ENCODE measurements around the gene PTPRU.

DNA sequence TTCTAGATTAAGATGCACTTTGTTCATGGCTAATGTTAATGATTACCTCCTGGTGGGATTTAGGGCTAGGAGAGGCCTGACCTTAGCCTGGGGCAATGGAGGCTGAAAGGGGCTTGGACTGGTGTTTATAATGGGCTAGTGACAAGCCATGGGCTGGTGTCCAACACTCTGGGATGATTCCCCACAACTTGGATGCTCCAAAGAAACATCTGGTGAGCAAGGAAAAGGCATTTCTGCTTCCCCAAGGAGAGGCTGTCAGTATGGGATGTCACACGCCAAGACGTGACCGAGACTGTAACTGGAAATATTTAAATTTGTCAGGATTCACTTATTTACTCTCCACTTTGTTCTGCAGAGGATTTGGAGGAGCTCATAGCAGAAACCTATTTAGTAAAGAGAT, 45.2 kb downstream of the PTPRU start:
- TF ChIP-seq, protein P1, sequence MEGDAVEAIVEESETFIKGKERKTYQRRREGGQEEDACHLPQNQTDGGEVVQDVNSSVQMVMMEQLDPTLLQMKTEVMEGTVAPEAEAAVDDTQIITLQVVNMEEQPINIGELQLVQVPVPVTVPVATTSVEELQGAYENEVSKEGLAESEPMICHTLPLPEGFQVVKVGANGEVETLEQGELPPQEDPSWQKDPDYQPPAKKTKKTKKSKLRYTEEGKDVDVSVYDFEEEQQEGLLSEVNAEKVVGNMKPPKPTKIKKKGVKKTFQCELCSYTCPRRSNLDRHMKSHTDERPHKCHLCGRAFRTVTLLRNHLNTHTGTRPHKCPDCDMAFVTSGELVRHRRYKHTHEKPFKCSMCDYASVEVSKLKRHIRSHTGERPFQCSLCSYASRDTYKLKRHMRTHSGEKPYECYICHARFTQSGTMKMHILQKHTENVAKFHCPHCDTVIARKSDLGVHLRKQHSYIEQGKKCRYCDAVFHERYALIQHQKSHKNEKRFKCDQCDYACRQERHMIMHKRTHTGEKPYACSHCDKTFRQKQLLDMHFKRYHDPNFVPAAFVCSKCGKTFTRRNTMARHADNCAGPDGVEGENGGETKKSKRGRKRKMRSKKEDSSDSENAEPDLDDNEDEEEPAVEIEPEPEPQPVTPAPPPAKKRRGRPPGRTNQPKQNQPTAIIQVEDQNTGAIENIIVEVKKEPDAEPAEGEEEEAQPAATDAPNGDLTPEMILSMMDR (conservative IDR thresholded peaks at IDR 0.05; ENCODE audit: low read length): no peak
- no peak for TF ChIP-seq EZH2phosphoT487 (IDR thresholded peaks at IDR 0.05; ENCODE audit: borderline replicate concordance)

Measured in Loucy (cell line).